Liver (tissue), 3 donors: ENCODE results near the gene COPS8.

Source experiments
- ATF3 ChIP-seq: IDR thresholded peaks from 2 replicates; pipeline ENCODE4 v1.6.1; 2016; ENCODE audit warnings: antibody characterized with exemption
- CTCF ChIP-seq: fragments of 150-350 bp; IDR thresholded peaks from 2 replicates; pipeline ENCODE4 v1.5.1; 2017; ENCODE audit warnings: improper control_type of control experiment, low read depth, low read length; ENCODE audit not compliant: missing input control
- FOXA1 ChIP-seq: IDR thresholded peaks from 2 replicates; pipeline ENCODE4 v1.6.1; 2016; ENCODE audit warnings: antibody characterized with exemption
- FOXA2 ChIP-seq: IDR thresholded peaks from 2 replicates; pipeline ENCODE4 v1.6.1; 2016; ENCODE audit warnings: antibody characterized with exemption
- JUND ChIP-seq, 2 donors: IDR thresholded peaks; 2 replicates each; pipeline ENCODE4 v1.6.1; 2016; ENCODE audit warnings: antibody characterized with exemption in 2 of 2
- MAX ChIP-seq: IDR thresholded peaks from 2 replicates; pipeline ENCODE4 v1.6.1; 2016; ENCODE audit warnings: antibody characterized with exemption
- REST ChIP-seq: IDR thresholded peaks from 2 replicates; pipeline ENCODE4 v1.6.1; 2016; ENCODE audit warnings: antibody characterized with exemption, mild to moderate bottlenecking
- SP1 ChIP-seq: IDR thresholded peaks from 2 replicates; pipeline ENCODE4 v1.6.1; 2018; ENCODE audit warnings: antibody characterized with exemption, mild to moderate bottlenecking
- YY1 ChIP-seq: IDR thresholded peaks from 2 replicates; pipeline ENCODE4 v1.6.1; 2016; ENCODE audit warnings: antibody characterized with exemption, mild to moderate bottlenecking
- donor health status: healthy.
- donor health status: healthy.

- TF ChIP-seq CTCF (no peak), YY1 (no peak), SP1 (no peak), ATF3 (no peak), JUND (IDR thresholded peaks at IDR 0.05) (no peak), MAX (no peak), REST (no peak), FOXA1 (no peak), FOXA2 (no peak)
Observed at GRCh38 chr2:237048595-237048994, 37.1 kb upstream of the COPS8 start.
